ENCODE results near the gene ARL16. TPM values are rescaled to one million over a fixed set of nuclear protein-coding genes. Genes with fewer than 3 reads are reported as not detected.

ARL16 gene
- total and polyA plus RNA-seq, 2 donors (not counting 3 experiments of a cell fraction or from before 2014, with no cell fraction given): 41.4 to 71.7 TPM

DNA sequence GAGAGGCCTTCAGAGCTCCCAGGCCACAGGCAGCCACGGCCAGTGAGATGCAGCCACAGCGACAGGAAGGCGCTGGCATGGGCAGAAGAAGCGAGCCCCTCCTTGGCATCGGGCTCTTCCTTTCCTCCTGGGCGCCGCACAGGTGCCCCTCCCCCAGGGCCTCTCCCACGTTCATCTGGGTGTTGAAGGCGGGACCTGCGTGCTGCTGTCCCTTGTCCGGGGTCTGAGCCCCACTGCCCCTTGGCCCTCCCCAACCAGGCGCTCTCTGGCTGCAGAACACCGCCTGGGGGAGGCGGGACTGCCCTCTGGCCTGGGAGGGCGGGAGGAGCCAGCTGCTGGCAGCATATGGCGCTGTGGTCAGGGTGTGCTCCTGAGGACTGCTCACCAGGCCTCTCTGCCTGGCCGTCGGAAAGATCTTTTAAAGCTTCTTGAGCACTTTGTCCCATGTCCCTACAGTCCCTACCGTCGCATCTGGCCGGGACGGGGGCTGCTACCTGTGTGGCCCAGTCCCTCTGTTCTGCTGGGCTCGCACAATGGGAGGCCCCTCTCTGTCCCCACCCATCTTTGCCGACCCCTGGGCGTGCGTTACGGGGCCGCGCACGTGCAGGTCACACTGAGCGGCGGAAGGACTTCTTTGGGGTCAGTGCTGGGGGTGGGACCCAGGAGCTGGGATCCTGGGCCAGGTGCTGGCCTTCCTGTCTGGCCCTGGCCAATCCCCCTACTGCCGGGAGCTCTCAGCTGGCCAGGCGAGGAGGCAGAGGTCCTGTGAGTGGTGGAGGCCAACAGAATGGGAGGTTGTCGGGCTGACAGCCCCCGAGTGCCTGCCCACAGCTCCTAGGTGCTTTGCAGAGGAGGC, 30.2 kb upstream of the ARL16 start:
- Histone ChIP-seq H3K27ac (ENCODE audit: insufficient read depth, low read depth, low read length) (no peak overlapping the region), H3K27me3 (ENCODE audit: control insufficient read depth in 2 of 2, insufficient read depth in 2 of 2, low read length in 2 of 2) (no peaks in the 10 kb centered on the region), H4K20me1 (replicated peaks; ENCODE audit: control insufficient read depth, extremely low read depth, insufficient read depth, low read length) (no peaks in the 10 kb centered on the region), H3K36me3 (ENCODE audit: control insufficient read depth in 2 of 2, extremely low read depth in 1 of 2, insufficient read depth in 2 of 2, low read length in 2 of 2) (no peaks in the 10 kb centered on the region), H3K4me3 (replicated peaks in 1 of 3; ENCODE audit: insufficient read depth in 1 of 3, low read depth in 1 of 3, low read length in 3 of 3) (no peak overlapping the region), H2AFZ (ENCODE audit: low read depth, low read length) (no peak overlapping the region), H3K79me2 (ENCODE audit: control insufficient read depth, insufficient read depth, low read length) (no peaks in the 10 kb centered on the region), H3K9me1 (replicated peaks; ENCODE audit: control insufficient read depth, extremely low read depth, insufficient read depth, low read length) (no peaks in the 10 kb centered on the region), H3K4me1 (ENCODE audit: control insufficient read depth, extremely low read depth, insufficient read depth, low read length) (peaks cover 18% of the 10 kb centered on the region), H3K9me3 (replicated peaks; ENCODE audit: control insufficient read depth, insufficient read depth, low read length) (no peaks in the 10 kb centered on the region), H3K9ac (replicated peaks; ENCODE audit: extremely low read depth, insufficient read depth, low read length) (no peak overlapping the region), H3K4me2 (ENCODE audit: insufficient read depth, low read length) (no peak overlapping the region)
- ChIA-PET POLR2A (interaction anchor here (0.6 kb wide), 2 partner anchors 135 to 212 kb away, joined by 4 to 9 read pairs; no protein-coding TSS in a partner anchor), CTCF (interaction anchor here (1.6 kb wide), 1 partner anchor 21 kb away, joined by 6 read pairs; no protein-coding TSS in a partner anchor)
- no peak for TF ChIP-seq JUN (IDR thresholded peaks at IDR 0.05; ENCODE audit: borderline replicate concordance, insufficient read depth, insufficient read length, low read depth)
- TF ChIP-seq POLR2AphosphoS5 (IDR thresholded peaks at IDR 0.05; ENCODE audit: insufficient read depth, low read depth, low read length): no peak
- TF ChIP-seq, protein P1, sequence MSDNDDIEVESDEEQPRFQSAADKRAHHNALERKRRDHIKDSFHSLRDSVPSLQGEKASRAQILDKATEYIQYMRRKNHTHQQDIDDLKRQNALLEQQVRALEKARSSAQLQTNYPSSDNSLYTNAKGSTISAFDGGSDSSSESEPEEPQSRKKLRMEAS (IDR thresholded peaks at IDR 0.05; ENCODE audit: insufficient read depth, insufficient read length): no peak
- TF ChIP-seq EZH2 (IDR thresholded peaks at IDR 0.05; ENCODE audit: borderline replicate concordance, low read depth, low read length, severe bottlenecking): no peak
- TF ChIP-seq GATA2 (IDR thresholded peaks at IDR 0.05; ENCODE audit: insufficient read depth, insufficient read length, low read depth, low read length): no peak
- TF ChIP-seq FOS (IDR thresholded peaks at IDR 0.05; ENCODE audit: borderline replicate concordance, insufficient read depth, low read length): no peak
- TF ChIP-seq POLR2A (IDR thresholded peaks at IDR 0.05; ENCODE audit: low read depth, low read length): no peak
- no peak for TF ChIP-seq MYC (IDR thresholded peaks at IDR 0.05; ENCODE audit: low read depth, low read length)
- TF ChIP-seq, protein P2, sequence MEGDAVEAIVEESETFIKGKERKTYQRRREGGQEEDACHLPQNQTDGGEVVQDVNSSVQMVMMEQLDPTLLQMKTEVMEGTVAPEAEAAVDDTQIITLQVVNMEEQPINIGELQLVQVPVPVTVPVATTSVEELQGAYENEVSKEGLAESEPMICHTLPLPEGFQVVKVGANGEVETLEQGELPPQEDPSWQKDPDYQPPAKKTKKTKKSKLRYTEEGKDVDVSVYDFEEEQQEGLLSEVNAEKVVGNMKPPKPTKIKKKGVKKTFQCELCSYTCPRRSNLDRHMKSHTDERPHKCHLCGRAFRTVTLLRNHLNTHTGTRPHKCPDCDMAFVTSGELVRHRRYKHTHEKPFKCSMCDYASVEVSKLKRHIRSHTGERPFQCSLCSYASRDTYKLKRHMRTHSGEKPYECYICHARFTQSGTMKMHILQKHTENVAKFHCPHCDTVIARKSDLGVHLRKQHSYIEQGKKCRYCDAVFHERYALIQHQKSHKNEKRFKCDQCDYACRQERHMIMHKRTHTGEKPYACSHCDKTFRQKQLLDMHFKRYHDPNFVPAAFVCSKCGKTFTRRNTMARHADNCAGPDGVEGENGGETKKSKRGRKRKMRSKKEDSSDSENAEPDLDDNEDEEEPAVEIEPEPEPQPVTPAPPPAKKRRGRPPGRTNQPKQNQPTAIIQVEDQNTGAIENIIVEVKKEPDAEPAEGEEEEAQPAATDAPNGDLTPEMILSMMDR (IDR thresholded peaks at IDR 0.05; ENCODE audit: extremely low read depth in 1 of 2, insufficient read depth in 1 of 2, low read depth in 1 of 2, low read length in 2 of 2): no peak
- dilution Hi-C loops (cut with MboI; ENCODE audit: extremely low pct_ligation_motif_present, low sequenced_read_pairs): no loop called here
- no TSS peak for BruUV-seq (replicated peaks)
- no peak for DNase-seq (ENCODE audit: low read depth, low spot score)
- no peak for FAIRE-seq
- intact Hi-C loops (cut with micrococcal nuclease): no loop called here

Data from endothelial cell of umbilical vein (primary cell).